ENCODE measurements around the gene KIF2B.
"Not testable (repeated sequence)": the region's sequence is repeated elsewhere in the genome, so short reads cannot be mapped to it uniquely, and the experiment has no call there.

Gene KIF2B

GRCh38 chr17:53819956-53820355, 2.8 kb upstream of the KIF2B start:
- DNase-seq (ENCODE audit: low read depth in 1 of 2, low spot score in 1 of 2): no peak
- TF ChIP-seq SPI1 (IDR thresholded peaks at IDR 0.05; ENCODE audit: borderline replicate concordance, low read depth): no peak
- TF ChIP-seq GABPA (IDR thresholded peaks at IDR 0.05; ENCODE audit: low read depth): no peak
- TF ChIP-seq POLR2AphosphoS5 (IDR thresholded peaks at IDR 0.05; ENCODE audit: low read depth): no peak
- no peak for TF ChIP-seq CTCF (IDR thresholded peaks at IDR 0.05; ENCODE audit: insufficient read depth, low read length)
- TF ChIP-seq, protein P1, sequence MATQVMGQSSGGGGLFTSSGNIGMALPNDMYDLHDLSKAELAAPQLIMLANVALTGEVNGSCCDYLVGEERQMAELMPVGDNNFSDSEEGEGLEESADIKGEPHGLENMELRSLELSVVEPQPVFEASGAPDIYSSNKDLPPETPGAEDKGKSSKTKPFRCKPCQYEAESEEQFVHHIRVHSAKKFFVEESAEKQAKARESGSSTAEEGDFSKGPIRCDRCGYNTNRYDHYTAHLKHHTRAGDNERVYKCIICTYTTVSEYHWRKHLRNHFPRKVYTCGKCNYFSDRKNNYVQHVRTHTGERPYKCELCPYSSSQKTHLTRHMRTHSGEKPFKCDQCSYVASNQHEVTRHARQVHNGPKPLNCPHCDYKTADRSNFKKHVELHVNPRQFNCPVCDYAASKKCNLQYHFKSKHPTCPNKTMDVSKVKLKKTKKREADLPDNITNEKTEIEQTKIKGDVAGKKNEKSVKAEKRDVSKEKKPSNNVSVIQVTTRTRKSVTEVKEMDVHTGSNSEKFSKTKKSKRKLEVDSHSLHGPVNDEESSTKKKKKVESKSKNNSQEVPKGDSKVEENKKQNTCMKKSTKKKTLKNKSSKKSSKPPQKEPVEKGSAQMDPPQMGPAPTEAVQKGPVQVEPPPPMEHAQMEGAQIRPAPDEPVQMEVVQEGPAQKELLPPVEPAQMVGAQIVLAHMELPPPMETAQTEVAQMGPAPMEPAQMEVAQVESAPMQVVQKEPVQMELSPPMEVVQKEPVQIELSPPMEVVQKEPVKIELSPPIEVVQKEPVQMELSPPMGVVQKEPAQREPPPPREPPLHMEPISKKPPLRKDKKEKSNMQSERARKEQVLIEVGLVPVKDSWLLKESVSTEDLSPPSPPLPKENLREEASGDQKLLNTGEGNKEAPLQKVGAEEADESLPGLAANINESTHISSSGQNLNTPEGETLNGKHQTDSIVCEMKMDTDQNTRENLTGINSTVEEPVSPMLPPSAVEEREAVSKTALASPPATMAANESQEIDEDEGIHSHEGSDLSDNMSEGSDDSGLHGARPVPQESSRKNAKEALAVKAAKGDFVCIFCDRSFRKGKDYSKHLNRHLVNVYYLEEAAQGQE (IDR thresholded peaks at IDR 0.05; ENCODE audit: insufficient replicate concordance, low read depth): no peak
- H3K27ac ChIP-seq (replicated peaks): no peak overlapping the region
- no peaks in the 10 kb centered on the region for H3K27me3 ChIP-seq (ENCODE audit: insufficient read depth, poor library complexity, severe bottlenecking)
- H3K4me3 ChIP-seq (replicated peaks; ENCODE audit: insufficient read depth, low read length): no peak overlapping the region

- Histone ChIP-seq H3K4me3 (replicated peaks; ENCODE audit: insufficient read depth, low read length) (no peak overlapping the region), H3K27ac (replicated peaks) (no peak overlapping the region), H3K27me3 (ENCODE audit: insufficient read depth, poor library complexity, severe bottlenecking) (no peaks in the 10 kb centered on the region)
- TF ChIP-seq, protein P1 (IDR thresholded peaks at IDR 0.05; ENCODE audit: insufficient replicate concordance, low read depth): no peak
- TF ChIP-seq POLR2AphosphoS5 (IDR thresholded peaks at IDR 0.05; ENCODE audit: low read depth): no peak
- no peak for TF ChIP-seq GABPA (IDR thresholded peaks at IDR 0.05; ENCODE audit: low read depth)
- no peak for TF ChIP-seq SPI1 (IDR thresholded peaks at IDR 0.05; ENCODE audit: borderline replicate concordance, low read depth)
- TF ChIP-seq CTCF (IDR thresholded peaks at IDR 0.05; ENCODE audit: insufficient read depth, low read length): no peak
- no peak for DNase-seq (ENCODE audit: low read depth in 1 of 2, low spot score in 1 of 2)
These were observed 769 bp downstream of the KIF2B start for GRCh38 chr17:53823341-53824050.

DNA sequence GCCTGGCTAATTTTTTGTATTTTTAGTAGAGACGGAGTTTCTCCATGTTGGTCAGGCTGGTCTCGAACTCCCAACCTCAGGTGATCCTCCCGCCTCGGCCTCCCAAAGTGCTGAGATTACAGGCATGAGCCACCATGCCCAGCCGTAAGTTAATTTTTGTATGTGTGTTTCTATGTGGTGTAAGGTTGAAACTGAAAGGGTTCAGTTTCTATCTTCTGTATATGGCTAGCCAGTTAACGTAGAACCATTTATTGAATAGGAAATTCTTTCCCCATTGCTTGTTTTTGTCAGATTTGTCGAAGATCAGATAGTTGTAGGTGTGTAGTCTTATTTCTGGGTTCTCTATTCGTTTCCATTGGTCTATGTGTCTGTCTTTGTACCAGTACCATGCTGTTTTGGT, 12.0 kb downstream of the KIF2B start:
- not testable (repeated sequence) for H3K4me3 ChIP-seq (replicated peaks; ENCODE audit: insufficient read depth, low read length); H3K27me3 ChIP-seq (ENCODE audit: insufficient read depth, poor library complexity, severe bottlenecking); H3K27ac ChIP-seq (replicated peaks); DNase-seq (ENCODE audit: low read depth in 1 of 2, low spot score in 1 of 2)

DNA sequence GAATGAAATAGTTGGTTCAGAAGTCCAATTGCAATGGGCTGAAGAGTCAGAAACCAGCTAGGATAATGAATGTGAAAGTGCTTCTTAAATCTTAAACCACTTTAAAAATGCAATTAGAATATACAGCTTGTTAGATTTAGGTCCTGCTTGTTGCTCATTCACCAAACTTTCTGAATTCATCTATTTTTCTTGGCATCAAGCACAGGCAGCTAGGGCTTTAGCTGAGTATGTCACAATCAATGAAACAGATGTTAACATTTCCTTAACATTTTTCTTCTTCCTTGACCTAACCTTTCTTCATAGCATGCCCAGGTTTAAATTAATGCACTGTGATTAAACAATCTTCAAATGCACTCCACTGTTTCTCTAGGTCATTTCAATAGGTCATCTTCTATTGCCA, 14.4 kb downstream of the KIF2B start:
- no peak for TF ChIP-seq SPI1 (IDR thresholded peaks at IDR 0.05; ENCODE audit: borderline replicate concordance, low read depth)
- TF ChIP-seq POLR2AphosphoS5 (IDR thresholded peaks at IDR 0.05; ENCODE audit: low read depth): no peak
- no peak for DNase-seq (ENCODE audit: low read depth in 1 of 2, low spot score in 1 of 2)
- no peak overlapping the region for H3K4me3 ChIP-seq (replicated peaks; ENCODE audit: insufficient read depth, low read length)
- no peaks in the 10 kb centered on the region for H3K27me3 ChIP-seq (ENCODE audit: insufficient read depth, poor library complexity, severe bottlenecking)
- H3K27ac ChIP-seq (replicated peaks): no peak overlapping the region
